Stimulated activated CD8-positive, alpha-beta memory T cell treated with anti-CD3 and anti-CD28 coated beads, Interleukin-7, amount 100 ng/mL, for 24 hours (primary cell): ENCODE data around the gene MBD2.
"Not testable (repeated sequence)": the region's sequence is repeated elsewhere in the genome, so short reads cannot be mapped to it uniquely, and the experiment has no call there.

Experiments
- DNase-seq: peaks from one replicate; pipeline ENCODE4 v3.0.0-alpha.2; 2020; ENCODE audit warnings: low read depth

The MBD2 gene

DNA sequence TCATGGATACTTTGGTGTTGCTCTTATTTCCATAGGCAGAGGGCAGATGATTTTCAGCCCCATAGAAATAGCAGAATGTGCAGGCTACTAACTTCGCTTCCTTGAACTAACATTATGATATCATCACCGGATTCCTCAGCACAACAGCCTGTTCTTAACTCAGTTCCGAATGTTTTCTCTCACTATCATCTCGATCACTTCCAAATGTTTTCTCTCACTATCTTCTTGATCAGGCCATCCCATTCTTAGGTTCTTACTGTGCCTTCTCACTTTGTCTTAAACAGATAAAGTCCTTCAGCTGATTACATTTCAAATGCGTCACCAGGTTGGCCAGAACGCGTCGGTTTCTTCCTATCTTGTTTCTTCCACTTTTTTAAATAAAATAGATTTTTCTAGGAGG, 11.4 kb upstream of the MBD2 start:
- no peak for DNase-seq

- no peak for DNase-seq
Observed at GRCh38 chr18:54233747-54234146, 9.3 kb upstream of the MBD2 start.

DNA sequence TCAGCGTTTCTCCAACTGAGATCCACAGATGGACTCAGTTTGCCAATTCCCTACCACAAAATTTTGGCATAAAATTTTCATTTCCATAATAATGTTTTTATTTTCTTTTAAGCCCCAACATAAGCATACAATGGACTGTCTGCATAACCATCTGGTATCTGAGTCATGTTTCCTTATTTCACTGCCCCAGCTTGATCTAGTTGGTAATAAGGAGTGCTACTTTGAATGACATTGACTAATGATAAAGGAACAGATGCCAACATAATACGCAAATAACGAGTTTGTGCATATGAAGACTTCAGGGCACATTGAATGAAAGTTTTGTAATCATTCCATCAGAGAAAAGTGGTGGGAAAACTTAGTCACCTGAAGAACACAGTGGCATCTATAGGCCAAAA, 8.8 kb upstream of the MBD2 start:
- no peak for DNase-seq

DNA sequence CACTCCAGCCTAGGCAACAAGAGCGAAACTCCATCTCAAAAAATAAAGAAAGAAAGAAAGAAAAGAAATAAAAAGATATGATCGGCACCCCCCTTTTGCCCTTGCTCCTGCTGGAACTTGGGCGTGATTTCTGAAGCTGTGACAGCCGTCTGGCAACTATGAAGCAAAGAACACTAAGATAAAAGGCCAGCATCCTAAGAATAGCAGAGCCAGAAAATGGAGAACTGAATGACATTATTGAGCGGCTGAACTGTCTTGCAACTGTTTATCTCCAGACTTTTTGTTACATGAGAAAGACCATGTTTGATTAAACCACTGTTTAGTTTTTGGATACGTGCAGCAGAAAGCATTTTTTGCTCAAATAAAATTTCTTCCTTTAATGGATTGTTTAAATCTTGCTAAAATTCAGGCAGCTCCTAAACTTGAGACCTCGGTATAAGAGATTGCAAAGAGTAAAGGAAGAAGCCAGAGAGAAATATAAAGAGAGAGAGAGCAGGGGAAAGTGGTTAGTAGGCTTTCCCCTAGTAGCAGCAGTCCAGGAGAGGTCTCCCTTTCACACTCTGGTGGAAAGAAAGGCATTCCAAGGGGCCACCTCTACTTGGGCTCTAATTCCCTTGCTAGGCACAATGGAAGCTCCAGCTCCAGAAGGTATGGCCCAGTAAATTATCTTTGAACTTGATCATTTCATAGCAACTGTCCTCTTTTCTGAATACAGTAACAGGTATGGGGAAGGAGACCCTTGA, 8.2 kb upstream of the MBD2 start:
- no peak for DNase-seq

- no peak for DNase-seq
Observed at GRCh38 chr18:54229421-54230059, 5.1 kb upstream of the MBD2 start.

GRCh38 chr18:54228364-54228763, 3.9 kb upstream of the MBD2 start:
- DNase-seq = no peak

DNA sequence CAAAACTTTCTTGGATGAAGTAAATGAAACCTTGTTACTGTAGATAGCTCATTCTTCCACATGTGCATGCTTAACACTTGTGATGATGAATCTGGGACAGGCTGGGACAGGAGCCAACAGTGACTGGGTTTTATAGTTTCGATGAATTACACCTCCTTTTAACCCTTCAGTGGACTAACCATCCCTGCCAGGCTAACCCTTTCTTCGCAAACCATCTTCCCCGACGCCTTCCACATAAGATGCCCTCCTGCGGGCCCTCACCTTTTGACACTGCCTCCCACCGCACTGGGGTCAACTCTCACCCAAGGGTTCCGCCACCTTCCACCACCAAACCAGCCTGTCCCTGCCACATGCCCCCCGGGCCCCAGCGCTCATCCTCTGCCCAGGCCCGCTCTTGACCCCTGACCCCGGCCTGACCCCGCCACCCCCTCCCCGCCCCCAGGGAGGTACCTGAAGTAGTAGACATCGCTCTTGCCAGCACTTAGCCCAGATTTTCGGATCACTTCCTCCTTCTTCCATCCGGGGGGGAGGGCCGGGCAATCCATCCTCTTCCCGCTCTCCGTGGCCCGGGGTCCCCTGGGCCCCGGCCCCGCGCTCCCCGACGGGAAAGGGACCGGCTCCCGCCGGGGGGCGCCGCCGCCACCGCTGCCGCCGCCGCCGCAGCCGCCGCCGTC, 764 bp downstream of the MBD2 start:
- no peak for DNase-seq

DNA sequence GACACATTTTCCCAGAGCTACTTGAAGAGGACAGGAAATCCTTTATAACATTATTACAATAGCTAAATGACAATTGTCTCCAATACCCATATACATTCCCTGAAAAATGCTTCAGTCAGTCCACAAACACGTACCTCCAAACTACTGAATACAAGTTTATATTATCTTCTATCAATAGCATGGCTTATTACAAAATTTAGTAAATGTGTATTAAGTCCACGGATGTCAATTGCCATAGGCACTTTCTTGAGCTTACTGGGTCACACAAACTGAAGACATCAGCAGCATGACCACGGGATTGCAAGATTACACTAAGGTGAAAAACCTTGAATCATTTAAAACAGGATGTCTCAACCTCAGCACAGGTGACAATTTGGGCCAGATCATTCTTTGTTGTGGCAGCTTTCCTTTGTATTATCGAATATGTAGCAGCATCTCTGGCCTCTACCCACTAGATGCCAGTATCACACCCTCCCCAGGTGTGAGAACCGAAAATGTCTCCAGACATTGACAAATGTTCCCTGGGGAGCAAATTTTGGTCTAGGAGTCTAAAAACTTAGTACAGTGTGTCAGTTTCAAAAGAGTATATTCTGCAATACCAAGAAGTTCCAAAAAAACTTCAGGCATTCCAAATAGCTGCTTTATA, 1.4 kb downstream of the MBD2 start:
- no peak for DNase-seq

DNA sequence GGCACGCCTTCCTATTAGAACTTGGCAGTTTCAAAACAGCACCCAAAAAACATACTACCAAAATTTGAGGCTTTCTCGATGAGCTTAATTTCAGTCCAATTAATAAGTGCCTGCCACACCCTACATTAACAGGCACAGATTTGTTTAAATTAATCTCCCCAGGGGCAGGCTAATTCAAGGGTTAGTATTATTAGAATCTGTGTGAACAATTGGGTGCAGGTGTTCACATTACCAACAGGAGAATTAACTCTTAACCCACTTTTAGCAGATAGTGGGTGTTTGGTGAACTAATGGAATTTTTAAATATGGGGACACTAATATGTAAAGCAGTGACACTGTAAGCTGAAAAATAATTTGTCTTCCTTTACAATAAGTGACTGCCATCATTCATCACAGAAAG, 4.1 kb downstream of the MBD2 start:
- DNase-seq = no peak

DNA sequence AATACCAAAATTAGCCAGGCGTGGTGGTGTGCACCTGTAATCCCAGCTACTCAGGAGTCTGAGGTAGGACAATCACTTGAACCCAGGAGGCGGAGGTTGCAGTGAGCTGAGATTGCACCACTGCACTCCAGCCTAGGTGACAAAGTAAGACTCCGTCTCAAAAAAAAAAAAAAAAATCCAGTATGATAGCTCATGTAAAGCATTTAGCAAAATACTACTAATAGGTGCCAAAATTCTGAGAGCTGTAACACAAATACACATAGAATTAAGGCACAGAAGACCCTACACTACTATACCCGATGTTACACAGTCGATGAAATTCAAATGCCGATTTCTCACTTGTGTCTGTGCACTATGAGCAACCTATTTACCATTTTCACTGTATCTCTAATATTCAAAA, 5.7 kb downstream of the MBD2 start:
- not testable (repeated sequence) for DNase-seq

DNA sequence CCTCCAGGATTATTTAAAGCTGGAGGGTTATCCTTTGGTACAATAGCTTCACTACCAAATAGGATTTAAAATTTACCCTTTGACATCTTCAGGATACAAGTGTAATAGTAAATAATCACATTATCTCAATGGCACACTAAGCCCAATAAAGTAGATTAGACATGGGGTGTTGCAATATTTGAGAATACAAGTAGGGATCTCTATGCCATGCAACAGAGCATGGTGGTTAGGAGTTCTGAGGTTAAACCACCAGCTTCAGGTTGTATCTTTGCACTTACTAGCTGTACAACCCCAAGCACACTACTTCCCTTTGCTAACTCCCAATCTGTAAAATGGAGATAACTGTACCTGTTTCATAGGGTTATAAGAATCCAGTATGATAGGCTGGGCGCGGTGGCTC, 6.2 kb downstream of the MBD2 start:
- no peak for DNase-seq

- no peak for DNase-seq
Observed at GRCh38 chr18:54217624-54218023, 6.8 kb downstream of the MBD2 start.

DNA sequence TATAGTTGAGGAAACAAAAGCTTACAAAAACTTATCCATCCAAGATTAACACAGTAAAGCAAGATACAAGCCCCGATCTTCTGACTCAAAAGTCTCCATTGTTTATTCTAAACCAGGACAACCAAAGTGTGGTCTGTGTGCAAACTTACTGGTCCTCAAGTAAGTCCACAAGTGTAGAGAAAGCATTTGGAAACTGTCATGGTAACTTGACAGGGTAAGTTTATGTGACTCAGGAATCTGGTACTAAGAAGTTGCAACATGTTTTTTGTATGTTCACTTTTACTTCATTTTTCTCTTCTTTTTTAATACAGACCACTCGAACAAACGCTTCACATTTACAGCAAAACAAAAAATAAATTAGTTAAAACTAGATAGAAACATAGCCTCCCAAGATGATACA, 9.4 kb downstream of the MBD2 start:
- DNase-seq = no peak

DNA sequence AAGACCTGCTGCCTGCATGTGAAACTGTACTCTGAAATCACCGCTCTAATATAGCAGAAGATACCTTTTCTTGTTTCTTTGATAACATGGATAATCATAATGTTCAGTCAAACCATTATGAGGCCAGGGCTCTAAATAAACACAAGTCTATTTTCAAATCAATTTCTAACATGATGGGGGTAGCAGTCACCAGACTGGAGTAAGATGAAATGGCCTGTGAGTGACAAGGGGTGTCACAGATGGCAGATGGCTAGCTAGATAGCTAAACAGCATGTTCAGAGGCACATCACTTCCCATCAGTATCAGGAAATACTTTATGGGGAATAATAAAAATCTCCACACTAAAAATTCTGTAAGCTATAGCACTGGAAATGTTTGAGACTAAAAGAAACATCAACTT, 14.0 kb downstream of the MBD2 start:
- DNase-seq = no peak

DNA sequence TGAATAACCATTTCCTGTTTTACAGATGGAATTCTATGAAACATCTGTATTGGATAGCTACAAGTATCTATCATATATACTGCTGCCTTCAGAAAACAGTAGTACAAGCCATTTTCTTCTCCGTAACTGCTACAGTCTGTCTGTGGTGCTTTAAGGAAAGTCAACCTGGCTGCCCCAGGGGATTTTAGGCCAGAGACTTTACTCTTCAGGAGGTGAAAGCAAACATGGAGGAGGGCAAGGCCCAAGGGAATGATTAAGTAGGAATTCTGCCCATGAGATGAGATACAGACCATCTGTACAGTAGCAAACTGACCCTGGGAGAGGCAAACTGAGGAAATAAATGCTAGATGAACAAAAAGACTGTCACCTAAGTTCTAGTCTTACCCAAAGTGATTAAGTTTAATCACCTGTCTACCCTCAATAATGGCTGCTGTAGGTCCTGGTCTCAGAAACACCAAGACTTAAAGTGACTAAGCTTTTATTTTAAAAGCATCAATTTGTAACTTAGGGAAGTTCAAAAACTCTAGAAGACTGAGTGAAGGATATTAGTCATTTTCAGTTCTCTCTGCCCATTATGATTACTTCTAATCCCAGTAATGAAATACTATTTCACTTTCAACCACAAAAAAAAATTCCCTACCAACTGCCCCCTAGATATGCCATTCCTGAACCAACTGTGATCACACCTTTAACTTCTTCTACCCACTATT, 14.8 kb downstream of the MBD2 start:
- no peak for DNase-seq

GRCh38 chr18:54206447-54206846, 18.0 kb downstream of the MBD2 start:
- DNase-seq = no peak

GRCh38 chr18:54205959-54206358, 18.5 kb downstream of the MBD2 start:
- DNase-seq = no peak

DNA sequence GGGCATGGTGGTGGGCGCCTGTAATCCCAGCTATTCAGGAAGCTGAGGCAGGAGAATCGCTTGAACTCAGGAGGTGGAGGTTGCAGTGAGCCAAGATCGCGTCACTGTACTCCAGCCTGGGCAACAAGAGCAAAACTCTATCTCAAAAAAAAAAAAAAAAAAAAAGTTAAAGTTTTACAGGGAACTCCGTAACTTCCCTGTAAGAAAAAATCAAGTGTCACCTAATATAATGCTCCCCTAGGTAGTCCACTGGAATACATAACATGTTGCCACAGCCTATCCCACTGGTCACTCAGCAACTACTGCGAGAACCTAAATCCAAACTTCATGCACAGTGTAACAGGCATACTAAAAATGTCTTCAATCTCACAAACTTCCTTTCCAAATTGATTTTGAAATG, 19.0 kb downstream of the MBD2 start:
- not testable (repeated sequence) for DNase-seq

DNA sequence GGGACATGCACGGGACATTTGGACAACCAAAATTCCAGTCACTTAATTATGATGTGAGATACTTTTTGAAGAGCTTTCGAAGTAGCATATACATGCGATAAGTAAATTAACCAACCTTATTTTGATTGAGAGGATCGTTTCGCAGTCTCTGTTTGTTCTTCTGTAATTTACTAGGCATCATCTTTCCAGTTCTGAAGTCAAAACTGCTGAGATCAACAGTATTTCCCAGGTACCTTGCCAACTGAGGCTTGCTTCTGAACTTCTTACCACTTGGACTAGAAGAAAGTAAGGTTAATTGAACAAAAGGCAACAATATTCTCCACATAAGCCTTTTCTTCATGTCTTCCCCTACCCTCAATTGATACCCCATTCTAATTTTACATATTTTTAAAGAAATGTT, 19.6 kb downstream of the MBD2 start:
- no peak for DNase-seq

DNA sequence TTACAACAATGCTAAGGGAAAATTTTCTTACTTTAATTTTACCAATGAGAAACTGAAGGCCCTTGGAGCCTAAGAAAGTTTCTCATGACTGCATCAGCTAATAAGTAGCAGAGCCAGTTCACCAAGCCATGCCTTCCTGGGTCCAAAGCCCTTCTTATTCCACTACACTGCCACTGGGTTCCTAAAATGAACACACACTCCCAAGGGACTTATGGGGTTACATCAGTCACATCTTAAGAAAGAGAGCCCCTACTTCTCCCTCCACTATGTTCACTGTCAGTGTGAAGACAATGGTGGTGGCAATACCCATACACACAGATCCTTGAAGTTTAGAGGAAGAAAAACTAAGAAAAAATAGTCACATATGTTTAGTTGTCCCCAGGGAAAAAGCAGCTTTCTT, 20.6 kb downstream of the MBD2 start:
- DNase-seq = no peak

DNA sequence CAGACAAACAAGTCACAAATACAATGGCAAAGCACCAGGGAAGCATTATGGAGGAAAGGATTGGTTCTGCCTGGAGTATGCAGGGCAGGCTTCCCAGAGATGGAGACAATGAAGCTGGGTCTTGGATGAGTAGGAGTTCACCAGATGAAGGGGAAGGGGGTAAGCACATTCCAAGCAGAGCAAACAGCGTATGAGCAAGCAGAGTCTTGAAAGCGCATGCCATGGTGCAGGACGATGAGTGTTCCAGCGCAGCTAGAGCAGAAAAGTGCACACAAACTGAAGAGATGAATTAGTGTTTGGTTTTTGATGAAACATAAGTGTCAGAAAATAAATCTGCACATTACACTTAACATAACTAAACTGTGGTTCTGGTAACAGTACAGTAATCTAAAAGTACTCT, 21.6 kb downstream of the MBD2 start:
- no peak for DNase-seq

DNA sequence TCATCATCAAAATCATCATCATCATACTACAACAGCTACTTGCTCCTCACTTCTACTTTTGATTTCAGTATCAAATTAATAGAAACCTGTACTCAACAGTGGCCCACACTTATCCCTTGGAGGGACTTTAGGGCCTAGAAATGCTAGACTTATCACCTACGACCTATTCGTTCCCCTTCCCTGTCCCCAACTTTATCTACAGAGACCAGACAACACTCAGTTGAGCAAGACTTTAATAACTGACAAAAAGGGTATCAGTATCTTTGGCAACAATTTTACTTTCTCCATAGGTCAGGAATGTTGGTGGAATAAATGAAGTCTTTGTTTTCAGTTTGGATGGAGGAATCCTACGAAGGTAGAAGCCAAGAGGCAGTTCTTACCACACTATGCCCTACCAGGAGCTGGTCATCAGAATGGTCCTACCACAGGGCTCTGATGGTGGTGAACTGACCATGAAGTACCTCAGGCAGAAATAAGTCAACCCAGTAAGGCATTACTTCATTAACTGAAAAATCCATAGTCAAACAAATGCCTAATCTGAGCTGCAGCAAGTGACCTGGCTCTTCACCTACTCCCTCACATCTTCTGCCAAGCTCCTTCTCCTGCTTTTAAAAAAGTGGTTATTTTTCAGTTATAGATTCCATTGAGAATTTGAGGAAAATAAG, 26.6 kb downstream of the MBD2 start:
- DNase-seq = no peak
